Measurements from ENCODE around the gene ACTN1.

ACTN1 gene

DNA sequence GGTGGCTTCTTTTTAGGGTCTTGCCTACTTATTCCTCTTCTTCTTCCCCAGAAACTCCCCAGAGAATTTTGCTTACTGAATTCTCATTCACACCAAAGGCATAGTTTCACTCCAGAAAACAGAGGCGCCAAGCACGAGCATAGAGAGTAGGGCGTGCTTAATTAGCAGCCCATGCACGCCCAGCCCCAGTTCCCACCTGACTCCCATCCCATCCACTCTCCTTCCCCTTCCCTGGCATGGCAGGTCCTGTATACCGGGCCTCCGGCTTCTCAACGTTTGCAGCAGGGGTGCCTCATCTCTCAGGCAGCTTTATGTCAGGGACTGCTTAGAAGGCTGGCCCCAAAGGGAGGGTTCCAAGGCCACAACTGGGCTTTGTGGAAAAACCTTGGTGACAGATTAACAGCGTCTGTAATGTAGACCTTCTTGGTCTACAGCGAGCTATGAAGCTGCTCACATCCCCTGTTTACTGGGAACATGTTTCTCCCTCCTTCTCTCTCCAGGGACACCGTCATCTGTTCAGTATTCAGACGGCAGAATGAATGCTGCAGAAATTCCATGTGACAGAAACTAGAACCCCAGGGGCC, 62.7 kb downstream of the ACTN1 start:
- no peak for DNase-seq (ENCODE audit: low spot score)

DNA sequence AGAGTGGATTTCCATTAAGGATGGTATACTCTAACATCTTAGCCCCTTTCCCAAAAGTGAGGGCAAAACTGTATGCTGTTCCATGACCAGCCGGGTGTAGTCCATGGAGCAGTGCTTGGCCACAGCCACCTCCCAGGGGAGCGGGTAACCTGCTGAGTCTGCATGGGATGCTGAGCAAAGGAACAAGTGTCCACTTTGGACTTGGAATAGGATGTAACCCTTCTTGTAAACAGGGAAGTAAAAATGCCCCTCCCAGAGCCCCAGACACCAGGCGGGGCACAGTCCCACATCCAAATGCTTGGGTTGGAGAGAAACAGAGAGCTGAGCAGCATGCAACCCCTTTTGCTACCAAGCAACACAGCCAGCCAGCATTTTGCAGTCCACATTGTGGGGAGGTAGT, 65.6 kb downstream of the ACTN1 start:
- no peak for DNase-seq (ENCODE audit: low spot score)

DNA sequence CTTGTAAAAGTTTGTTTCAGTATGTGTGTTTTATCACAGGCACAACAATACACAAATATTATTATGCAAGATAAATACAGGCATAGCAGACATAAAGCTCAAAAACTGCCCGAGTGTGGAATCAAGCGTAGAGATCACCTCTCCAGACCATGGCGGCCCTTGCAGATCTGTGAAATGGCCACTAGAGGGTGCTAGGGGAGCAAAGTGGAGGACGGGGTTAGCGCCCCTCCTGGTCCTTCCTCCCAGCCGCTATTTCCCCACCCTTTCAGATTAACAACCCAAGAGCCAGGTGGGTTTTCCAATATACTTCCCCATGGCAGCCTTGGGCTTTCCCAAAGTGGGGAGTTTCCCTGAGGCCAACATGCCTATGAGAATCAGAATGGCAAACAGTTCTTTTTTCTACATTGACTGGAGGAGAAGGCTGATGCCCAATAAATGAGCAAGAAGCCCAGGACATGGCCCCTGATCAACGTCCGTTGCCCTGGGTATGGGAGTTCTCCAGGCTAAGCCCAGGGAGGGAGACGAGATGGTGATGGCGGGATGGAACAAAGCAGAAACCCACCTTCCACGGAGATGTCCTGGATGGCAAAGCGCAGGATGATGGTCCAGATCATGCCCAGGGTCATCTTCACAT, 67.4 kb downstream of the ACTN1 start:
- DNase-seq (ENCODE audit: low spot score): peak; percentile 91

GRCh38 chr14:68910540-68910939, 68.6 kb downstream of the ACTN1 start:
- no peak for DNase-seq (ENCODE audit: low spot score)

- DNase-seq (ENCODE audit: low spot score): no peak
Observed at GRCh38 chr14:68908803-68909202, 70.3 kb downstream of the ACTN1 start.

DNA sequence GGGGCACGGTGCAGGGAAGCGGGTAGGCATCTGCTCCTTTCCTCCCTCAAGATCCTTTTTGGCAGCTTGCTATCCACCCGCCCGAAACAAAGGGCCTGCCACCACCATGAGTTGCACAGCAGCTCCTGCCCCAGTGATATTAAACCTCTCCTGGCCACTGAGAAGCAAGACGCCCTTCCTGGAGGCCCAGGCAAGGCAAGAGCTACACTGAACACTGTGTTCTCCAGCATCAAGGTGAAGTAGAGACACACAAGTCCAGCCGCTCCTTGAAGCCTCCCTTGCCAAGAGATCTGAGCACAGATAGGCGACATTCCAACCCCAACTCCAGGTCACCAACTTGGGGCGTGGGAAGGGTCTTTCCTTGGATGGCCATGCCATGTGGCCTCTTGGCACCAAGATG, 70.9 kb downstream of the ACTN1 start:
- DNase-seq (ENCODE audit: low spot score): no peak

DNA sequence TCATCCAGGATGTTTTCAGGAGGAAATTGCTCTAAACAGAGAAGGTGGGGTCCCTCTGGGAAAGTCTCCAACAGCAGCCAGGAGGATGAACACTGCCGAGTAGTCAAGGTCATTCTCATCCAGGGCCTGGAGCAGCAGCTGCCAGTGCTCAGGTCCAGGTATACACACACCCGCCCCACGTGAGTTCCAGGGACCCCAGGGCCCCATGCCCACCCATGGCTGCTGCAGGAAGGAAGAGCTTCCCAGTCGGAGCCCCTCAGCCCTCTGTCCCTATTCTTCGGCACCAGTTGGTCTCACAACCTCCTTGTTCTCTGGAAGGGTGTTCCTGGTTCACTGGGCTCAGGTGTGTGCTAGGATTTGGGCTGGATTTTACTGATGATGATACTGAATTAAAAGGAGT, 72.7 kb downstream of the ACTN1 start:
- DNase-seq (ENCODE audit: low spot score): no peak

GRCh38 chr14:68905107-68905895, 73.8 kb downstream of the ACTN1 start:
- DNase-seq (ENCODE audit: low spot score): no peak

- DNase-seq (ENCODE audit: low spot score): no peak
Observed at GRCh38 chr14:68902357-68902756, 76.7 kb downstream of the ACTN1 start.

- no peak for DNase-seq (ENCODE audit: low spot score)
Observed at GRCh38 chr14:68899033-68899603, 80.0 kb downstream of the ACTN1 start.

GRCh38 chr14:68898248-68899032, 80.7 kb downstream of the ACTN1 start:
- no peak for DNase-seq (ENCODE audit: low spot score)

DNA sequence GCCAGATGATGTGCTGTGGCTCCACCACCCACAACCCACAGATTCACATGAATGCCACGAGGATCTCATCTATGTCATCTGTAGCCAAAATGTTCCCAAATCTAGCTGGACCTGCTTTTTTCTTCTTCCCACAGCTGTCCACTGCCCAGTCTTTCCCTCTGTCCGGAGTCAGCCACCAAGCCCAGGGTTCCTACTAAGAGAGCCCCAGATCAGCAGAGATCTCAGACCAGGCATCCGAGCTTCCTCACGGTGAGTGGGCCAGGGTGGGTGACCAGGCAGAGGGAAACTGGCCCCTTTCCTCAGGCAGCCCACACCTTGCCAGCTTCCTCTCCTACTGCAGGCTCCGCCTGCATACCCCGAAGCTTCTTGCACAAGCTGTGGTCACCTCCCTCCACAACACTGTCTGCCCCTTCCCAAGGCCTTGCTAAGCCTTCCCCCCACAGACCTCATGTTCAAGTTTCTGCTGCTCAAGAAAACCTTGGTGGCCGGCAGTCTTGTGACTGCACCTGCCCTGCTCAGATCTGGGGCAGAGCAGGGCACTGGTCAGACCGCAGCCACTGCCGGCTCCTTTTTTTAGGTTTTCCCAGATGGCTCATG, 81.4 kb downstream of the ACTN1 start:
- DNase-seq (ENCODE audit: low spot score): no peak

DNA sequence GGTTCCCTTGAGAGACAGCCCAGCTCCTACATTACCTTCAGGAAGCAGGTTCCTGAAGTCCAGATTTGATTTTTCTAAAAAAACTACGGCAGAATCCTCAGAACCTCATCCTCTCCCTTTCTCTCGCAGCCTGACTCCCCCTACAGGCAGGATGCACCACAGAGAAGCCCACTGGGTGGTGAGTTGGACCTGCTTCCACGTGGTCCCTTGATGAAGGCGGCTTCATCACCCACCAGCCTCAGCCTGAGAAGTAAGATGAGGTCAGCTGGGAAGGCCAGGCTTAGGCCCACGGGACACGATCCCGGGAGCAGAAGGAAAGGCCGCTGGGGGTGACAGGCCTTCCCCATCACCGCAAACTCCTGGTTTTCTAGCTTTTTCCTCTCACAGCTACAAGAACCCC, 83.0 kb downstream of the ACTN1 start:
- no peak for DNase-seq (ENCODE audit: low spot score)

DNA sequence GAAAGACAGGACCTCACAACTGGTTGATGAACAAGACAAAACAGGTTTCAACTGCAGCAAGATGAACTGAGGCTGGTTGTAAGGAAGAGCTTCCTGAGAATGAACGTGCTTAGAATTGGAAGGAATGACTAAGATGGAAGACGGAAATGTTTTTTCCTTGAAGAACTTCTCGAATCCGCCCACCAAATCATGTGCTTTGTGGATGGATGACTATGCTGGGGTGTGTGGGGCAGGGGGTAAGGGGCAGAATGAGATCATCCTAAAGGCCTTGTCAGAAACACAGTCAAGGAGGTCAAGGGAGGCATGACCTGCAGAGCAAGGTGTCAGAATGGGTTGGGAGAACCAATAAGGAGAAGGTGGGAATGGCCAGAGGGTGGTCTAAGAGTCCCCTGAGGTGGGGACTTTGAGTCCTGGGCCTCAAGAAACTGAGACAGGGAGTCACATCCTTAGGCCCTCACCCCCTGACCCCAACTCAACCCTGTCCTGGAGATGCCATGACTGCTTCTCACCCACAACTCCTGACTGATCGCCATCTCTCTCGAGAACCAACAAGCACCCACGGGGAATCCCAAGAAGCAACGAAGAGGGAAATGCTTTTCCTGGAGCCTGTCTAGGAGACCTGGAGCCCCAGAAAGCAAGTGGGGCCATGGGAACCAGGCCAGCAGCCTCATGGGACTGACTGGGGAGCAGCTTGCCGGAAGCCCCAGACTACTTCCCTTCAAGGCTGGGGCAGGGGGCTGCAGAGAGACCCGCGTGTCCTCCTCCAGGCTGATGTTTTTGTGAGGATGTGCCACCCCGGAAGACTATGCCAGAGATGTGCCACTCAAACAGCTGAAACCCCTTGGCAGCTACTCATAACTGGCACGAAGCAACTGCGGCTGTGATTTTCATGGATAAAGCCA, 84.0 kb downstream of the ACTN1 start:
- no peak for DNase-seq (ENCODE audit: low spot score)

DNA sequence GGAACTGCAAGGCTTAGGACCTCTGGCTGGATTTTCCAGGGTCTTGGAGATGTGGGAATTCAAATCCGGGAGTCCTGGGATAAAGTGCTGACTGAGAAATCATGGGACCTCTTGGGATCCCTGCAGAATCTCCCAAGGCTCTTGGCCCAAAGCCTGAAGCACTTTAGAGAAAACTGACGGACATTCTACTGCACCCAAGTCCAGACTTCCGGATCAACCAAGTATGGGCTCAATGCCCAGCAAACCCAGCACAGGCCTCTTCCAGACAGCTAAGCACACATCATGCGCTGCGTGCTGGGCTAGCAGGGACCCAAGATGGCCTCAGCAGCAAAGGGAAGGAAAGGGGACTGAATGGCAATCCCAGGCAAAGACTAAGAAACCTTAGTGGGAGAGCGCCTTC, 85.0 kb downstream of the ACTN1 start:
- no peak for DNase-seq (ENCODE audit: low spot score)

- no peak for DNase-seq (ENCODE audit: low spot score)
Observed at GRCh38 chr14:68893566-68893965, 85.5 kb downstream of the ACTN1 start.

DNA sequence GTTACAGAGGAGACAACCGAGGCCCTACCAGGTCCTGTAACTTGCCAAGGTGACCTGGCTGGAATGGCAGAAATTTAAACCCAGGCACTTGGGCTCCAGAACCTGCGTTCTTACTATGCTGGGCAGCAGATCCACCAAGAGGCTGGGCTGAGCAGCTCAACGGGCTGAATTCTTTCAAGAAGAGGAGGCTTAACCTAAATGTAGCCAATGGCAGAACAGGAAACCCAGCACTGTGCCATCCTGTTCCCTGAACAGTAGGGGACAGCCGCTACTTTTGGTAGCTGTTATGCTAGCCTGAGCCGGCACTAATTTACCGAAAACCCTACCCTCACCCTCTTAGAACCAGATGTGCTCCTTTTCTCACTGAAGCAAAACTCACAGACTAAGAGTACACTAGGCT, 86.1 kb downstream of the ACTN1 start:
- no peak for DNase-seq (ENCODE audit: low spot score)

DNA sequence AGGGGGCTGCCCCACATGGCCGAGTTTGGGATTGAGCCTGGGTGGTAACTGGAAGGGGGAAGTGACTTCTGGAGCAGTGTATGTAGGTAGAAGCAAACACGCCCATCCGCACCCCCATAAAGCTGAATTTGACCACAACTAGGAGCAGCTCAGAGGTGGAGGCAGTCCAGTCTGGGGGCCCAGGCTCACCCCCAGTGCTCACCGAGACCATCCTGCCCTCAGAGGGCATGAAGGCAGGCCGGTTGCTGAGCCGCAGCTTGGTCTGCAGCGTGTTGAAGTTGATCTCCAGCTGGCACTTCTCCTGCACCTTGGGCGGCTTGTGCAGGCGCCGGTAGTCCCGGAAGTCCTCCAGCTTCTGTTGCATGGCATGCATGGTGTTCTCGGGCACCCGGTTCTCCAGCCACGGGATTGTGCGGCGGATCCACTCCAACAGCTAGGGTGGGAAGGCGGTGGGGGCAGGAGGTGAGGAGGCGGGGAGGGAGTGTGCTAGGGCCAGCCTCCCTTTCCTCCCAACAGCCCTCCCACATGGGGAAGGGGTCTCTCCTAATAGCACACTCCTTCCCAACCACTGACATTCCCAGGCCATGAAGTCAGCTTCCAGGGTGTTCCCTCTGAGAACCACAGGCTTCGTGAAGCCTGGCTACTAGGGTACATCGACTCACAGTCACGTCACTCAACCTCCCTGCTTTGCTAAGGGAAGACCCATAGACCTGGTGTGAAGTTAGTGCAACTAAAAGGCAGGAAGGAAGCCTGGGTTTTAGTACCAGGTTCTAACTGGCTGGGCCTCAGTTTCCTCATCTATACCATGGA, 87.0 kb downstream of the ACTN1 start:
- no peak for DNase-seq (ENCODE audit: low spot score)

DNA sequence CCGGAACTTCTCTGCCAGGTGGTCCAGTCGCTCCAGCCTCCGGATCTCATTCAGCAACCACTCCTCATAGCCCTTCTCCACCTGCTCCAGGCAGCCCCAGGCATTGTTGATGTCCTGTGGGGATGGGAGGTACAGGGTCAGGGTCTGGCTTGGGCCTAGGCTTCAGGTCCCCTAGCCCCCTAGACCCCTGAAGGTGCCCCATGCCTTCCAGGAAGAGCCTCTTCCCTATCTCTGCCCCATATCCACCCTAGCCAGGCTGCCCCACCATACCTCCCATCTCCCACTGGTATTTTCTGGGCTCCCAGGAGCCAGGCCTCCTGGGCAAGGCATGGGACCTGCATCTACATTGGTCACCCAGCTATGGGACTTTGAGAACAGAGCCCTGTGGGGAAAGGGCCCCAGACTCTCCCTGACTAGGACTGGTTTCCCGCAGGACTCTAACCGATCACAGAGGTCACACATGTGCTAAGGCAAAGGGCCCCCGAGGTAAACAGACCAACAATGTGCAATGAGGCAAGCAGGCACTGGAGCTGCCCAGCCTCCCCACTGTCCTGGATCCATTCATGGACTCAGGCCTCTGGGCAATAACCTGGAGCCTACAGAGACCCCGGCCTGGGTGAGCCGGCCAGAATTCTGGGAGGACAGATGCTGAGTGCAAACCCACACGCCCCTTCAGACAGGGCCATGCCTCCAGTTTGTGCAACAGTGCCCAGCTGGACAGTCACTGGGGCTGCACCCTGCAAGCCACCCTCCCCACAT, 88.8 kb downstream of the ACTN1 start:
- DNase-seq (ENCODE audit: low spot score): no peak

All from COLO829 (cell line).